ENCODE data around the gene CD3E. TPM values are rescaled to one million over a fixed set of nuclear protein-coding genes. Genes with fewer than 3 reads are reported as not detected.

Gene CD3E
- total RNA-seq, 1 donor from 2014 or later = not detected

- DNase-seq (ENCODE audit: low spot score in 2 of 2) = no peak
- FAIRE-seq = no peak
Observed at GRCh38 chr11:118321386-118322082, 17.0 kb downstream of the CD3E start.

GRCh38 chr11:118322721-118323120 is 18.2 kb downstream of the CD3E start:
- no peak for FAIRE-seq
- no peak for DNase-seq (ENCODE audit: low spot score in 2 of 2)

GRCh38 chr11:118325283-118325682 is 20.8 kb downstream of the CD3E start:
- FAIRE-seq = no peak
- DNase-seq (ENCODE audit: low spot score in 2 of 2) = no peak

GRCh38 chr11:118328745-118329144 is 24.2 kb downstream of the CD3E start:
- FAIRE-seq = no peak
- DNase-seq (ENCODE audit: low spot score in 2 of 2) = no peak

DNA sequence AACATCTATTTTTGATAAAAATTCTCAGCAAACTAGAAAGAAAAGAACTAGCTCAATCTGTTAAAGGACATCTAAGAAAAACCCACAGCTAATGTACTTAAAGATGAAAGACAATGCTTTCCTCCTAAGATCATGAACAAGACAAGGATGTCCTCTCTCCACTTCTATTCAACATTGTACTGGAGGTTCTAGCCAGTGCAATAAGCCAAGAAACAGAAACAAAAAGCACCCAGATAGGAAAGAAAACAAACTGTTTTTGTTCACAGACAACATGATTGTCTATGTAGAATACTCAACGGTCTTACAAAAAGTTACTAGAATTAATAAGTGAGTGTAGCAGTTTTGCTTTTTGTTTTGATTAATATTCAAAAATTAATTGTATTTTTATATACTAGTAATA is 30.2 kb downstream of the CD3E start:
- FAIRE-seq = no peak

DNA sequence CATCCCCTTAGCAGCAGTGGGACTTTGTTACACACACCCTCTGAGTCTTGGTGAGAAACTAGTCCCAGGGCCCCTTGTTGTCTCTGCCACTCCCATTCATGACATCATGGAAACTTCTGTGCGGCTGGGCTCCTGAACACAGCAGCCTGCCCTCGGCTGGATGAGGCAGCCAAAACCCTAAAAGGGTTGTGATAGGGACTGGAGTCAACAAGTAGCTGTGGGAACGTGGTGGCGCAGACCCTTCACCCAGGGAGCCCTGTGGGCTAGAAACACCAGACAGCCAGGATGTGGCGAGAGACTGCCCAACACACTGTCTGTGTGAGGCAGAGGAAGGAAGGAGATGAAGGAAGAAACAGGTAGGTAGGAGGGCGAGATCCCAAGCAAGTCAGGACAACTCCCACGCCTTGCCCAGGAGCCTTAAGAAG is 34.1 kb downstream of the CD3E start:
- DNase-seq (ENCODE audit: low spot score in 2 of 2) (no peak), FAIRE-seq (no peak)

More for the DNA sequence above, 30.2 kb downstream of the CD3E start:
- no peak for DNase-seq (ENCODE audit: low spot score in 2 of 2)

- no peak for FAIRE-seq
- no peak for DNase-seq (ENCODE audit: low spot score in 2 of 2)
Observed at GRCh38 chr11:118339281-118339961, 34.9 kb downstream of the CD3E start.

DNA sequence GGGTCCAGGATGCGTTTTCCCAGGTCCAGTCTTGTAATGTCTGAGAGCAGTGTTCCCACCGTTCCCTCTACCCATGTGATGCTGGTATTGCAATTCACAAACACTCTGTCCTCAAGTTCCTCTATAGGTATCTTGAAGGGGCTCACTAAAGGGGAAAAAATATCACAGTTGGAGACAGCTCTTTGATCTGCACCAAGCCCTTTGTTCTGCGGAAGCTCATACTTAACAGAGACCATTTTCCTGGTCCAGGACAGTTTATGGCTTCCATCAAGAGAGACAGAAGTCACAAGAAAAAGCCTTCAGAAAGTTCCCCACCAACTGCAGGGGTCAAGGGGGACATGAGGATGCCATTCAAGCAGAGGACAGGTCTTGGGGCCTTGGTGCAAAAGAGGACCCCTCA is 35.9 kb downstream of the CD3E start:
- FAIRE-seq (no peak), DNase-seq (ENCODE audit: low spot score in 2 of 2) (no peak)

DNA sequence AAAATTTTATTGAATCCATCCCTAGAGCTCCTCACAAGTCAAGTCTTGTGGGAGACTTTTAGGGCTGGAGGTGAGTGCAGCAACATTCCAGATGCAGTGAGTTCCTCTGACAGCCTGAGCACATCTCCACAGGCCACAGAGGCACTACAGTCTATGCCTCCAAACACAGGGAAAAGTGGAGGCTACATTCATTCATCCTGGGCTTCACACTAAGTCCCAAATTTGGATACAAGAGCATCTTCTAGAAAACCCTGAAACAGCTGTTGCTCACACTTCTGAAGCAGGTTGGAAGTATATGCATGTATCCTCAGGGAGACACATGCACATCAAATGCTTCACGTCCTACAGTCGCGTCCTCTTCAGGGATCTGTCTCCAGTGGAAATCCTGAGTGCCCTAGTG is 36.7 kb downstream of the CD3E start:
- no peak for FAIRE-seq

GRCh38 chr11:118341815-118342489 is 37.4 kb downstream of the CD3E start:
- DNase-seq (ENCODE audit: low spot score in 2 of 2) (no peak), FAIRE-seq (no peak)

More for the DNA sequence above, 36.7 kb downstream of the CD3E start:
- DNase-seq (ENCODE audit: low spot score in 2 of 2) = no peak

DNA sequence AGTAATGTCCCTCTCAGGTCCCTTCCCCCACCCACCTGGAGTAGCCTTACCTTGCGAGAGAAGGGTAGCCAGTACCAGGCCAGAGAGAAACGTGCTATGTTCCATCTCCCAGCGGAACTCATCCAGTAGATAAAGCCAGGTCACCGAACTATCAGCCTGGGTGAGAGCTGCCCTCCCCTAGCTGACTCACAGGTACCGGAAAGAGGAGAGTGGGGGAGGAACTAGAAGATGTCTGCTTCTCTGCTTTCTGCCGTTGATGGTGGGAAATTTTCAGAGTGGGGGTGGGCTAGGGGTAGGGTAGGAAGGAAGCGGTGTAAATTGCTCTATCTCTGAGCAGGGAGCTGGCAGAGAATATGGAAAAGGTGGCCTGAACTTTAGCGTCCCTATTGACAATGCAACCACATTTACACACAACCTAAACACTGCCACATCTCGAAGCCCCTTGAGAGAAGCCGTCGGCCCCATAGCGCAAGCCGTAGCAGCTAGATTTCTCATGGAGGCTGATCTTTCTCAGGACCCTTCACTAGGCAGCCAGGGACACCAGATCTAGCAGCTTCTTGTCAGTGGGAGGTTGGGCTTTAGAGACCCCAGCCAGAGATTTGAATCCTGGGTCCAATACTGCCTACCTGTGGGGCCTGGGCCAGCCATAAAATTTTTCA is 38.1 kb downstream of the CD3E start, which contains the start of gene CD3D:
TSS of gene CD3D (minus strand) at position 203 of the 659 bp plus-strand sequence. CDS start at position 105, 98 bp downstream.
- DNase-seq (ENCODE audit: low spot score in 2 of 2) (no peak), FAIRE-seq (no peak)

- no peak for FAIRE-seq
- no peak for DNase-seq (ENCODE audit: low spot score in 2 of 2)
Observed at GRCh38 chr11:118343248-118343647, 38.7 kb downstream of the CD3E start.

DNA sequence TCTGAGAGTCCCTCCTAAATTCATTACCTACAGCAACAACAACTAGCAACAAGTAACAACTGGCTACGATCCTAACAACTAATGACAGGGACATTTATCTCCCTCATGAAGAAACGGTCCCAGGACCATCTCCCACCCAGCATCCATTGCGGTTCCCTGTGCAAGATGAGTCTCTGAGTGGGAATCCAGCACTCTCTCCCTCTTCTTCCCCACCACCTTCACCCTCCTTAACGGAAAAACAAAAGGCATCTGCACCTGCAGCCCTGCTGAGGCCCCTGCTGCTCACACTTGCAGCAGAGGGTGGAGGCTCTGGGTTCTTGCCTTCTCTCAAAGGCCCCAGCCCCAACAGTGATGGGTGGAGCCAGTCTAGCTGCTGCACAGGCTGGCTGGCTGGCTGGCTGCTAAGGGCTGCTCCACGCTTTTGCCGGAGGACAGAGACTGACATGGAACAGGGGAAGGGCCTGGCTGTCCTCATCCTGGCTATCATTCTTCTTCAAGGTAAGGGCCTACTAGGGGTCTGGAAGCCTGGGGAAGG is 39.5 kb downstream of the CD3E start, which contains the start of gene CD3G:
TSS of gene CD3G (plus strand) at position 364 of the 535 bp plus-strand sequence. CDS start at position 444, 80 bp downstream.
- FAIRE-seq (no peak), DNase-seq (ENCODE audit: low spot score in 2 of 2) (no peak)

DNA sequence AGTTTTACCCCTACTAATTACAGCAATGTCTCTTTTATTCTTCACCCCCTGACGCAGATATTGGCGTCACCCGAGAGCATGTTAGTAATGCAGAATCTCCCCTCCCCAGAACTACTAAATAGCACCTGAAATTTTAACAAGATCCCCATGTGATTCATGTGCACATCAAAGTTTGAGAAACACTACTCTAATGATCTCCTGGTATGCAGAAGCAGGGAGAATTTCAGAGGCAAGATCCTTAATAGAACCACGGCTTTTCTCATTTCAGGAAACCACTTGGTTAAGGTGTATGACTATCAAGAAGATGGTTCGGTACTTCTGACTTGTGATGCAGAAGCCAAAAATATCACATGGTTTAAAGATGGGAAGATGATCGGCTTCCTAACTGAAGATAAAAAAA is 44.9 kb downstream of the CD3E start:
- FAIRE-seq (no peak), DNase-seq (ENCODE audit: low spot score in 2 of 2) (no peak)

GRCh38 chr11:118353084-118353710 is 48.7 kb downstream of the CD3E start:
- DNase-seq (ENCODE audit: low spot score in 2 of 2) (no peak), FAIRE-seq (peak; percentile 57)

DNA sequence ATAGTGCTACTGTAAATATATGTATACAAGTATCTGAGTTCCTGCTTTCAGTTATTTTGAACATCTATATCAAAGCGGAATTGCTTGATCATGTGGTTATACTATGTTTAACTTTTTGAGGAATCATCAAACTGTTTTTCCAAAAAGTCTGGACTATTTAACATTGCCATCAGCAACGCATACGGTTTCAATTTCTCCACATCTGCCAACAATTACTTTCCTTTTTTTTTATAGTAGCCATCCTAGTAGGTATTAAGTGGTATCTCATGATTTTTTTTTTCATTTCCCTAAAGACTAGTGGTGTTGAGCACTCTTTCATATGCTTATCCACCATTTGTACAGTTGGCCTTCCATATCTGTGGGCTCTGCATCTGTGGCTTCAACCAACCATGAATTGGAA is 53.5 kb downstream of the CD3E start:
- DNase-seq (ENCODE audit: low spot score in 2 of 2) (no peak), FAIRE-seq (no peak)

DNA sequence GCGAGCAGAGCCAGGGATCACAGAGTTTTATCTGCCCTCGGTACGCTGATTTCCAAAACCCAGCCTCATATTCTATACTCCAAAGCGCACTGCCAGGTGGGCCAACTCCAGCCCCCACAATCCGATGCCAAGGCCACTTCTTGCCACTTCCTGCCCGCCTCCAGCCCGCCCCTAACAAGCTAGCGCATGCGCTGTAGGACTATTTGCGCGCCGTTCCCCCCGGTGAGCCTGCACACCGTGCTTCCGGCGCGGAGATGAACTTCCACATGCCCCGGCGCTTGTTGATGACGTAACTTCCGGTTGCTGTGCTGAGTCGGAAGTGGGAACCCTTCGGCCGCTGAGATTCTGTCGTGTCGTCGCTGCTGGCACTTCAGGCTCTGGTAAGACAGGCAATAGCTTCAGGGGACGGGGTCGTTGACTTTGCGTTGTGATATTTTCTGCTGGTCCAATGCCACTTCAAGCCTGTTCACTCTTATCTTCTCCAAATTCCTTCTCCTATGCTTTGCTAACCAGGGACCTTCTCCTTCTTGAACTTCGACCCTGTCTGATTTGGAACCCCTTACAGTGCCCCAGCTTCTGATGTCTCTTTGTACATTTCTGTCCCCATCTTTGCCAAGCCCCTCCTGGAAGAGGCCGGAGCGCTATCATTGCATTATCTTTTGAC is 54.9 kb downstream of the CD3E start, which contains the start of gene UBE4A:
TSS of gene UBE4A (plus strand) at position 306 of the 664 bp plus-strand sequence. CDS start 5,481 bp downstream, outside the sequence.
- FAIRE-seq (no peak), DNase-seq (ENCODE audit: low spot score in 2 of 2) (peak; percentile 57 to 77)

DNA sequence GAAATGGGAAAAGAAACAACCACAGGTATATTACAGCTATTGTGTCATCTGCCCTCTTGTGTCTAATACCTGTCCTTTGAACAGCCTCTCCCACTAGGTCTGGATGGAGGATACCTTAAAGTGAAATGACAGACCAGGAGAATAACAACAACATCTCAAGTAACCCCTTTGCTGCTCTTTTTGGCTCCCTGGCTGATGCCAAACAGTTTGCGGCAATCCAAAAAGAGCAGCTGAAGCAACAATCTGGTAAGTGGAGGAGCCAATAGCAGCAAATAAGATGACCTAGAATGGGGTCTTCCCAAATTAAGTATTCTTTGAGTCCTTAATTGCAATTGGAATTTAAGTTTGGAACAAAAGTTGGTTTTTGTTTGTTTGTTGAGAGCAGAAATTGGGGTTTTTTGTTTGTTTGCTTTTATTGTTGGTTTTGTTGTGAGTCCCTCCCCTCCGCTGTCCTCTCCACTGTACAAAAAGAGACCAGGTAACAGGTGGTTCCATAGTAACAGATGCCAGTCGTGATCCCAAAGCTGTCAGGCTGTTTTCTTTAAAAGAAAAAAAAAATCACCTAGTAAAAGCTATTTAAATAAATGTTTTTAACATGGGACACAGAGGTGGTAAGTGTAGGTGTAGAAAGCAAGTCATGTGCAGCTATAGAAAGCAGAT is 60.6 kb downstream of the CD3E start:
- FAIRE-seq (no peak), DNase-seq (ENCODE audit: low spot score in 2 of 2) (no peak)

All from frontal cortex (tissue), 4 donors.